ENCODE results near the gene ARHGEF10L. TPM values are rescaled to one million over a fixed set of nuclear protein-coding genes. Genes with fewer than 3 reads are reported as not detected.

Gene ARHGEF10L
- total RNA-seq, 1 donor from 2014 or later: 24.0 TPM

GRCh38 chr1:17588048-17588871 lies 48.8 kb downstream of the ARHGEF10L start:
- Mint-ChIP-seq H3K27ac (ENCODE audit: unreplicated experiment) (peak overlapping the region; percentile 94), H3K27me3 (ENCODE audit: unreplicated experiment) (no peaks in the 10 kb centered on the region), H3K4me1 (ENCODE audit: unreplicated experiment) (peaks cover 54% of the 10 kb centered on the region), H3K9me3 (ENCODE audit: unreplicated experiment) (no peaks in the 10 kb centered on the region), H3K4me3 (ENCODE audit: unreplicated experiment) (peak overlapping the region; percentile 44), H3K36me3 (ENCODE audit: unreplicated experiment) (peaks cover 2% of the 10 kb centered on the region)
- no peak for TF ChIP-seq CTCF (IDR thresholded peaks at IDR 0.05)
- DNase-seq (ENCODE audit: extremely low spot score, unreplicated experiment): no peak

- Mint-ChIP-seq H3K4me1 (ENCODE audit: unreplicated experiment) (peaks cover 51% of the 10 kb centered on the region), H3K27ac (ENCODE audit: unreplicated experiment) (no peak overlapping the region), H3K9me3 (ENCODE audit: unreplicated experiment) (no peaks in the 10 kb centered on the region), H3K27me3 (ENCODE audit: unreplicated experiment) (no peaks in the 10 kb centered on the region), H3K36me3 (ENCODE audit: unreplicated experiment) (peaks cover 1% of the 10 kb centered on the region), H3K4me3 (ENCODE audit: unreplicated experiment) (no peak overlapping the region)
- TF ChIP-seq CTCF (IDR thresholded peaks at IDR 0.05): no peak
- no peak for DNase-seq (ENCODE audit: extremely low spot score, unreplicated experiment)
Observed at GRCh38 chr1:17591814-17592430, 52.4 kb downstream of the ARHGEF10L start.

GRCh38 chr1:17594026-17594425 lies 54.5 kb downstream of the ARHGEF10L start:
- no peak for DNase-seq (ENCODE audit: extremely low spot score, unreplicated experiment)
- H3K9me3 Mint-ChIP-seq (ENCODE audit: unreplicated experiment): no peaks in the 10 kb centered on the region
- TF ChIP-seq CTCF (IDR thresholded peaks at IDR 0.05): no peak
- no peak overlapping the region for H3K27ac Mint-ChIP-seq (ENCODE audit: unreplicated experiment)
- no peaks in the 10 kb centered on the region for H3K27me3 Mint-ChIP-seq (ENCODE audit: unreplicated experiment)
- no peak overlapping the region for H3K4me3 Mint-ChIP-seq (ENCODE audit: unreplicated experiment)
- H3K36me3 Mint-ChIP-seq (ENCODE audit: unreplicated experiment): peaks cover 1% of the 10 kb centered on the region
- H3K4me1 Mint-ChIP-seq (ENCODE audit: unreplicated experiment): peaks cover 32% of the 10 kb centered on the region

- no peak overlapping the region for H3K4me3 Mint-ChIP-seq (ENCODE audit: unreplicated experiment)
- no peak for TF ChIP-seq CTCF (IDR thresholded peaks at IDR 0.05)
- no peak for DNase-seq (ENCODE audit: extremely low spot score, unreplicated experiment)
- no peaks in the 10 kb centered on the region for H3K27me3 Mint-ChIP-seq (ENCODE audit: unreplicated experiment)
- no peaks in the 10 kb centered on the region for H3K9me3 Mint-ChIP-seq (ENCODE audit: unreplicated experiment)
- peaks cover 1% of the 10 kb centered on the region for H3K36me3 Mint-ChIP-seq (ENCODE audit: unreplicated experiment)
- H3K4me1 Mint-ChIP-seq (ENCODE audit: unreplicated experiment): peaks cover 23% of the 10 kb centered on the region
- no peak overlapping the region for H3K27ac Mint-ChIP-seq (ENCODE audit: unreplicated experiment)
Observed at GRCh38 chr1:17594690-17595601, 55.4 kb downstream of the ARHGEF10L start.

Measured in osteocyte (in vitro differentiated cells).